Naive thymus-derived CD4-positive, alpha-beta T cell (primary cell): ENCODE data around the gene MMP8. TPM values are rescaled to one million over a fixed set of nuclear protein-coding genes. Genes with fewer than 3 reads are reported as not detected.

Source experiments
- ATAC-seq: fragments of 150-1000 bp; cut with Tn5 transposase; 2 replicates; pipeline ENCODE4 v1.10.0; 2021; ENCODE audit warnings: mild to moderate bottlenecking, moderate library complexity
- CTCF ChIA-PET: fragments of 350-600 bp; sonication (Branson Sonifier 250); formaldehyde crosslinking; loops from one replicate; lab custom pipeline; 2021; ENCODE audit warnings: antibody characterized with exemption; lab: Charles Lee
- POLR2A ChIA-PET: fragments of 350-600 bp; sonication (Branson Sonifier 250); formaldehyde crosslinking; loops from one replicate; lab custom pipeline; 2021; ENCODE audit warnings: antibody characterized with exemption, inconsistent platforms; lab: Charles Lee
- DNase-seq, 9 donors: peaks; one replicate each; pipeline versions ENCODE4 v3.0.0 to v3.0.0-alpha.2; 2020 to 2022; ENCODE audit warnings: mixed read lengths in 1 of 9
- H3K27ac ChIP-seq: one replicate; pipeline ENCODE4 v1.7.0; 2013; ENCODE audit warnings: mild to moderate bottlenecking, low read depth, low read length, moderate library complexity
- H3K27me3 ChIP-seq, 2 donors: one replicate each; pipeline ENCODE4 v1.7.0; 2013; ENCODE audit warnings: low read length in 2 of 2, mild to moderate bottlenecking in 2 of 2, moderate library complexity in 2 of 2; ENCODE audit not compliant: control insufficient read depth in 2 of 2, insufficient read depth in 2 of 2
- H3K36me3 ChIP-seq, 3 experiments: 1 replicate in 2 of 3; 2 replicates in 1 of 3; pipeline ENCODE4 v1.7.0; 2013; ENCODE audit warnings: low read length in 3 of 3, mild to moderate bottlenecking in 3 of 3, moderate library complexity in 1 of 3; ENCODE audit not compliant: insufficient read depth in 3 of 3, control insufficient read depth in 2 of 3
- H3K4me1 ChIP-seq, 2 donors: one replicate each; pipeline ENCODE4 v1.7.0; 2013; ENCODE audit warnings: low read length in 2 of 2, mild to moderate bottlenecking in 2 of 2, moderate library complexity in 1 of 2; ENCODE audit not compliant: control insufficient read depth in 2 of 2, insufficient read depth in 2 of 2
- H3K4me3 ChIP-seq: 2 replicates; pipeline ENCODE4 v1.7.0; 2013; ENCODE audit warnings: mild to moderate bottlenecking, low read length
- H3K9me3 ChIP-seq, 3 experiments: 1 replicate in 2 of 3; 2 replicates in 1 of 3; pipeline ENCODE4 v1.7.0; 2013; ENCODE audit warnings: low read length in 3 of 3; ENCODE audit not compliant: control insufficient read depth in 2 of 3
- H3K27ac Mint-ChIP-seq, 9 donors: one replicate each; pipeline ENCODE4 v1.8.0; 2020 to 2022; ENCODE audit warnings: mixed read lengths in 9 of 9, mild to moderate bottlenecking in 8 of 9, moderate library complexity in 5 of 9, inconsistent platforms in 2 of 9
- H3K27me3 Mint-ChIP-seq, 5 donors: one replicate each; pipeline ENCODE4 v1.8.0; 2021 to 2022; ENCODE audit warnings: mixed read lengths in 5 of 5, mild to moderate bottlenecking in 1 of 5
- H3K36me3 Mint-ChIP-seq, 5 donors: one replicate each; pipeline ENCODE4 v1.8.0; 2020 to 2022; ENCODE audit warnings: mixed read lengths in 5 of 5, mild to moderate bottlenecking in 3 of 5, inconsistent platforms in 1 of 5
- H3K4me1 Mint-ChIP-seq, 7 donors: one replicate each; pipeline ENCODE4 v1.8.0; 2020 to 2022; ENCODE audit warnings: mixed read lengths in 7 of 7, mild to moderate bottlenecking in 3 of 7, inconsistent platforms in 1 of 7
- H3K4me3 Mint-ChIP-seq, 10 donors: one replicate each; pipeline ENCODE4 v1.8.0; 2020 to 2022; ENCODE audit warnings: mild to moderate bottlenecking in 10 of 10, mixed read lengths in 10 of 10, moderate library complexity in 6 of 10, inconsistent platforms in 2 of 10
- H3K9me3 Mint-ChIP-seq, 11 donors: one replicate each; pipeline ENCODE4 v1.8.0; 2020 to 2022; ENCODE audit warnings: mixed read lengths in 11 of 11, mild to moderate bottlenecking in 4 of 11, inconsistent platforms in 1 of 11, moderate library complexity in 1 of 11
- intact Hi-C, 2 donors: fragments of 100-400 bp; cut with micrococcal nuclease; formaldehyde crosslinking; loops; one replicate each; pipeline ENCODE4 v1.15.1; 2023
- polyA plus RNA-seq, 2 donors: library from polyadenylated mRNA; unstranded; fragments of 300-500 nt; fragmentation: Illumina TruSeq; gene quantifications; one replicate each; pipeline ENCODE4 v1.2.3, GENCODE V29; 2021
- total RNA-seq, 6 experiments: library from RNA in 5 of 6; stranded (reverse) in 5 of 6; gene quantifications; 1 replicate in 5 of 6; 2 replicates in 1 of 6; pipeline ENCODE4 v1.2.3 and lab custom pipeline; 2021 to 2026

The MMP8 gene
- total and polyA plus RNA-seq, 7 experiments from 2014 or later: not detected

- Mint-ChIP-seq H3K27ac (no peak overlapping the region), H3K4me3 (no peak overlapping the region), H3K27me3 (peaks cover 9 to 29% (median 22%) of the 10 kb centered on the region in 5 donors), H3K36me3 (peaks cover 0 to 4% (median 0%) of the 10 kb centered on the region in 5 donors), H3K4me1 (peaks cover 0 to 2% (median 0%) of the 10 kb centered on the region in 7 donors), H3K9me3 (peaks cover 0 to 2% (median 0%) of the 10 kb centered on the region in 11 donors)
- CTCF ChIA-PET: no interaction called here
- DNase-seq (no peak), ATAC-seq (no peak)
- Histone ChIP-seq H3K4me1 (no peaks in the 10 kb centered on the region), H3K36me3 (no peaks in the 10 kb centered on the region), H3K27me3 (peaks cover 0 to 4% of the 10 kb centered on the region in 2 donors), H3K4me3 (no peak overlapping the region), H3K9me3 (no peaks in the 10 kb centered on the region), H3K27ac (no peak overlapping the region)
- intact Hi-C loops: no loop called here
- POLR2A ChIA-PET: no interaction called here
These were observed 37.0 kb upstream of the MMP8 start for GRCh38 chr11:102761646-102762238.

GRCh38 chr11:102760344-102761035, 35.7 kb upstream of the MMP8 start:
- Mint-ChIP-seq H3K27me3 (peaks cover 9 to 35% (median 26%) of the 10 kb centered on the region in 5 donors), H3K27ac (no peak overlapping the region), H3K36me3 (peaks cover 0 to 4% (median 0%) of the 10 kb centered on the region in 5 donors), H3K4me1 (peaks cover 0 to 2% (median 0%) of the 10 kb centered on the region in 7 donors), H3K9me3 (peaks cover 0 to 2% (median 0%) of the 10 kb centered on the region in 11 donors), H3K4me3 (no peak overlapping the region)
- peaks cover 0 to 4% of the 10 kb centered on the region in 2 donors for H3K27me3 ChIP-seq
- ATAC-seq (peak; percentile 48), DNase-seq (no peak)
- intact Hi-C loops: no loop called here
- CTCF ChIA-PET: no interaction called here
- POLR2A ChIA-PET: interaction anchor here (0.7 kb wide), 1 partner anchor 31 kb away, joined by 3 read pairs; no protein-coding TSS in a partner anchor
- no peaks in the 10 kb centered on the region for H3K9me3 ChIP-seq
- H3K4me3 ChIP-seq: no peak overlapping the region
- H3K27ac ChIP-seq: no peak overlapping the region
- H3K36me3 ChIP-seq: no peaks in the 10 kb centered on the region
- no peaks in the 10 kb centered on the region for H3K4me1 ChIP-seq

- H3K27me3 Mint-ChIP-seq: peaks cover 9 to 51% (median 38%) of the 10 kb centered on the region in 5 donors
- H3K4me3 Mint-ChIP-seq: no peak overlapping the region
- no peaks in the 10 kb centered on the region for H3K9me3 ChIP-seq
- POLR2A ChIA-PET: no interaction called here
- H3K4me1 Mint-ChIP-seq: peaks cover 0 to 2% (median 0%) of the 10 kb centered on the region in 7 donors
- DNase-seq (no peak), ATAC-seq (peak; percentile 66)
- no peaks in the 10 kb centered on the region for H3K4me1 ChIP-seq
- no peak overlapping the region for H3K27ac Mint-ChIP-seq
- intact Hi-C loops: no loop called here
- H3K36me3 Mint-ChIP-seq: peaks cover 0 to 4% (median 0%) of the 10 kb centered on the region in 5 donors
- H3K36me3 ChIP-seq: no peaks in the 10 kb centered on the region
- CTCF ChIA-PET: no interaction called here
- H3K27me3 ChIP-seq: peaks cover 0 to 4% of the 10 kb centered on the region in 2 donors
- no peak overlapping the region for H3K4me3 ChIP-seq
- H3K9me3 Mint-ChIP-seq: peaks cover 0 to 1% (median 0%) of the 10 kb centered on the region in 11 donors
- no peak overlapping the region for H3K27ac ChIP-seq
These were observed 33.2 kb upstream of the MMP8 start for GRCh38 chr11:102757823-102758549.

GRCh38 chr11:102753267-102753666, 28.5 kb upstream of the MMP8 start:
- H3K36me3 ChIP-seq: no peaks in the 10 kb centered on the region
- ChIA-PET CTCF (no interaction called here), POLR2A (no interaction called here)
- intact Hi-C loops: no loop called here
- no peak for ATAC-seq
- no peak overlapping the region for H3K27ac Mint-ChIP-seq
- no peaks in the 10 kb centered on the region for H3K4me1 ChIP-seq
- no peak overlapping the region for H3K27ac ChIP-seq
- H3K27me3 Mint-ChIP-seq: peaks cover 2 to 69% (median 47%) of the 10 kb centered on the region in 5 donors
- H3K36me3 Mint-ChIP-seq: peaks cover 0 to 4% (median 0%) of the 10 kb centered on the region in 5 donors
- no peak overlapping the region for H3K4me3 ChIP-seq
- peaks cover 0 to 1% (median 0%) of the 10 kb centered on the region in 7 donors for H3K4me1 Mint-ChIP-seq
- no peak overlapping the region for H3K4me3 Mint-ChIP-seq
- peaks cover 0 to 4% of the 10 kb centered on the region in 2 donors for H3K27me3 ChIP-seq
- H3K9me3 ChIP-seq: no peaks in the 10 kb centered on the region
- H3K9me3 Mint-ChIP-seq: peaks cover 0 to 9% (median 2%) of the 10 kb centered on the region in 11 donors
- DNase-seq: no peak

GRCh38 chr11:102751673-102752072, 26.9 kb upstream of the MMP8 start:
- H3K27me3 ChIP-seq: peaks cover 0 to 4% of the 10 kb centered on the region in 2 donors
- ATAC-seq (no peak), DNase-seq (no peak)
- H3K27ac Mint-ChIP-seq: no peak overlapping the region
- no peaks in the 10 kb centered on the region for H3K36me3 ChIP-seq
- peaks cover 0 to 5% (median 0%) of the 10 kb centered on the region in 5 donors for H3K36me3 Mint-ChIP-seq
- H3K4me1 Mint-ChIP-seq: no peaks in the 10 kb centered on the region
- H3K4me3 Mint-ChIP-seq: no peak overlapping the region
- H3K9me3 Mint-ChIP-seq: peaks cover 0 to 21% (median 10%) of the 10 kb centered on the region in 11 donors
- no peaks in the 10 kb centered on the region for H3K9me3 ChIP-seq
- no peaks in the 10 kb centered on the region for H3K4me1 ChIP-seq
- H3K27me3 Mint-ChIP-seq: peaks cover 2 to 55% (median 45%) of the 10 kb centered on the region in 5 donors
- H3K27ac ChIP-seq: no peak overlapping the region
- intact Hi-C loops: no loop called here
- ChIA-PET POLR2A (no interaction called here), CTCF (no interaction called here)
- H3K4me3 ChIP-seq: no peak overlapping the region

GRCh38 chr11:102749101-102749722, 24.5 kb upstream of the MMP8 start:
- peaks cover 2 to 25% (median 12%) of the 10 kb centered on the region in 11 donors for H3K9me3 Mint-ChIP-seq

More at GRCh38 chr11:102749101-102749722, 24.5 kb upstream of the MMP8 start:
- POLR2A ChIA-PET: no interaction called here
- Mint-ChIP-seq H3K36me3 (peaks cover 0 to 5% (median 0%) of the 10 kb centered on the region in 5 donors), H3K4me1 (no peaks in the 10 kb centered on the region), H3K27ac (no peak overlapping the region), H3K4me3 (no peak overlapping the region), H3K27me3 (peaks cover 2 to 40% (median 26%) of the 10 kb centered on the region in 5 donors)
- CTCF ChIA-PET: no interaction called here
- Histone ChIP-seq H3K9me3 (no peaks in the 10 kb centered on the region), H3K36me3 (no peaks in the 10 kb centered on the region), H3K27ac (no peak overlapping the region), H3K27me3 (peaks cover 0 to 4% of the 10 kb centered on the region in 2 donors), H3K4me1 (no peaks in the 10 kb centered on the region), H3K4me3 (no peak overlapping the region)
- no peak for DNase-seq
- ATAC-seq: no peak
- intact Hi-C loops: no loop called here
